HepG2 (cell line): ENCODE results near the gene BZW1. TPM values are rescaled to one million over a fixed set of nuclear protein-coding genes. Genes with fewer than 3 reads are reported as not detected.
A peak's percentile ranks its signal among the peaks of the same experiment; 100 is the strongest.

Experiments
- BORCS8-MEF2B ChIP-seq: sonication (generic); formaldehyde crosslinking; IDR thresholded peaks from 2 replicates; pipeline ENCODE4 v1.8.0; 2022; ENCODE audit warnings: mild to moderate bottlenecking, missing genetic modification reagents
- ELF4 ChIP-seq: sonication (generic); formaldehyde crosslinking; IDR thresholded peaks from 2 replicates; pipeline ENCODE4 v1.5.0; 2020; ENCODE audit warnings: missing genetic modification reagents, mild to moderate bottlenecking, moderate library complexity, borderline replicate concordance
- ERF ChIP-seq: IDR thresholded peaks from 2 replicates; pipeline ENCODE4 v1.6.1; 2018; ENCODE audit warnings: missing biosample characterization, missing genetic modification reagents
- GATA4 ChIP-seq: sonication (generic); IDR thresholded peaks from 2 replicates; pipeline ENCODE4 v1.6.1; 2016; ENCODE audit warnings: antibody characterized with exemption, low read depth, borderline replicate concordance
- KLF15 ChIP-seq: sonication (generic); formaldehyde crosslinking; IDR thresholded peaks from 2 replicates; pipeline ENCODE4 v1.8.1; 2023; ENCODE audit warnings: borderline replicate concordance, mild to moderate bottlenecking, inconsistent platforms, missing genetic modification reagents, mixed read lengths
- NR1H2 ChIP-seq: sonication (generic); formaldehyde crosslinking; IDR thresholded peaks from 2 replicates; pipeline ENCODE4 v1.8.1; 2022; ENCODE audit warnings: low read depth, missing genetic modification reagents, borderline replicate concordance
- RFXAP ChIP-seq: sonication (generic); formaldehyde crosslinking; IDR thresholded peaks from 2 replicates; pipeline ENCODE4 v1.4.0; 2020; ENCODE audit warnings: missing genetic modification reagents, borderline replicate concordance
- SP1 ChIP-seq, 2 experiments: fragments of 450-650 bp in 1 of 2; sonication (generic) in 1 of 2; formaldehyde crosslinking in 1 of 2; IDR thresholded peaks; 2 replicates each; pipeline versions ENCODE4 v1.4.0 to v1.6.1; 2016 to 2020; ENCODE audit warnings: missing genetic modification reagents in 1 of 2
- SYNCRIP ChIP-seq: fragments of 200-400 bp; formaldehyde crosslinking; IDR thresholded peaks from 2 replicates; pipeline ENCODE4 v1.6.1; 2018; ENCODE audit warnings: mild to moderate bottlenecking, low read depth, low read length; ENCODE audit not compliant: insufficient read depth
- ZNF431 ChIP-seq: sonication (generic); formaldehyde crosslinking; IDR thresholded peaks from 2 replicates; pipeline ENCODE4 v1.9.0; 2022; ENCODE audit warnings: missing genetic modification reagents, low read depth, mild to moderate bottlenecking, borderline replicate concordance
- ZNF451 ChIP-seq: sonication (generic); formaldehyde crosslinking; IDR thresholded peaks from 2 replicates; pipeline ENCODE4 v1.5.0; 2020; ENCODE audit warnings: mild to moderate bottlenecking, missing genetic modification reagents
- polyA plus RNA-seq, 8 experiments: library from polyadenylated mRNA; depleted of rRNA in 3 of 8; stranded (reverse) in 7 of 8; unstranded in 1 of 8; fragments of >200 nt; fragmentation: Illumina TruSeq in 4 of 8; extraction: Trizol in 4 of 8; gene quantifications; 2 replicates each; pipeline versions ENCODE4 v1.2.1 to v1.2.3, GENCODE V29; 2011 to 2016; ENCODE audit warnings: low read depth in 4 of 8, missing spikeins in 1 of 8, mixed read lengths in 1 of 8; ENCODE audit not compliant: insufficient read depth in 1 of 8
- total RNA-seq, 5 experiments: library from RNA; depleted of rRNA; stranded (reverse); fragments of >200 nt; fragmentation: Illumina TruSeq; extraction: Trizol; gene quantifications; 2 replicates each; pipeline ENCODE4 v1.2.3, GENCODE V29; 2016; ENCODE audit warnings: low read depth in 1 of 5
- TF ChIP-seq, protein P1 (sequence below): fragments of 450-650 bp; IDR thresholded peaks from 2 replicates; pipeline ENCODE4 v1.6.1; 2016
- TF ChIP-seq, protein P2 (sequence below): sonication (generic); formaldehyde crosslinking; IDR thresholded peaks from 2 replicates; pipeline ENCODE4 v1.4.0; 2020; ENCODE audit warnings: missing genetic modification reagents; ENCODE audit errors: not compliant biosample characterization
- TF ChIP-seq, protein P3 (sequence below): sonication (generic); formaldehyde crosslinking; IDR thresholded peaks from 2 replicates; pipeline ENCODE4 v1.5.0; 2020; ENCODE audit warnings: missing genetic modification reagents, mild to moderate bottlenecking, borderline replicate concordance
- TF ChIP-seq, protein P4 (sequence below): sonication (generic); formaldehyde crosslinking; IDR thresholded peaks from 2 replicates; pipeline ENCODE4 v1.5.0; 2020; ENCODE audit warnings: missing genetic modification reagents
- TF ChIP-seq, protein P5 (sequence below): sonication (generic); formaldehyde crosslinking; IDR thresholded peaks from 2 replicates; pipeline ENCODE4 v1.4.0; 2020; ENCODE audit warnings: low read depth, mild to moderate bottlenecking, missing genetic modification reagents
- TF ChIP-seq, protein P6 (sequence below): sonication (generic); formaldehyde crosslinking; IDR thresholded peaks from 2 replicates; pipeline ENCODE4 v1.5.0; 2020; ENCODE audit warnings: missing genetic modification reagents, mild to moderate bottlenecking, borderline replicate concordance
- TF ChIP-seq, protein P7 (sequence below): sonication (generic); formaldehyde crosslinking; conservative IDR thresholded peaks from 2 replicates; pipeline ENCODE4 v1.4.0; 2020; ENCODE audit warnings: missing genetic modification reagents

The BZW1 gene
- total and polyA plus RNA-seq, 2 of the 13 experiments (the other 11 are each of a cell fraction or from before 2014, with no cell fraction given) = 106 to 384 TPM

DNA sequence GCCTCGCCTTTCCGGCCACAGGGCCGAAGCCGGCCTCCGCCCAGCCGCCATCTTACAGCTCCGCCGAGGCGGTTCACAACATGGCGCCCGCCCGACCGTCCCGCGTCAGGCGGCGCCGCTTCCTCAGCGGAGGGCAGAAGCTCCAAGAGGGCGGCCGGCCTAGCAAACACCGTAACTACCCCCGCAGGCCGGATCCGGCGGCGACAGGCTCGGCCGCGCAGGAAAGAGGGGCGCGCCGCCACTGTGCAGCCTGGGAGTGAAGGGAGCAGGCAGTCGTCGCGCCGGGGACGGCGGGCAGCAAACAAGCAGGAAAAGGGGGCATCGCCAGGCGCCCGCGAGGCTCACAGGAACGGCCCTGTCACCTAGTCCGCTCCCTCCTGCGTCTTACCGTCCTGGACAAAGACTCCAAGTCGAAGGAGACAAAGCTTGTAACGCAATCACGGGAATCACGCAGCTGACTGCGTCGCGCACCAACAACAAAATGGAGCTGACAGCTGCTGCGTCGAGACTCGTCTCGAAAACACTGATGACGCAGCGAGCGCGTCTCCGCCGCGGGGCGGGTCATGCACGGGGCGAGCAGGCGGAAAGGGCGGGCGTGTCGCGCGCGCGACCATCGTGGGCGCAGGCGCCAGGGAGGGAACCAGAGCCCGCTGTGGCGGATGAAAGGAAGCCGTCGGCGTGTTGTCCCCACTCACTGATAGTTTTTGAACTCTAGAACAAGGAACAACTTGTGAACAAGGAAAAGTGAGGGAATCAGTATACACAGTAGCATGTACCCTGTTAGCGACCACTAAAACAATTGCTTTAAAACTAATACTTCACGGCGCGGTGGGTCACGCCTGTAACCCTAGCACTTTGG lies 52.7 kb downstream of the BZW1 start, which contains the start of gene CLK1 (continued):
- TF ChIP-seq, protein P1, sequence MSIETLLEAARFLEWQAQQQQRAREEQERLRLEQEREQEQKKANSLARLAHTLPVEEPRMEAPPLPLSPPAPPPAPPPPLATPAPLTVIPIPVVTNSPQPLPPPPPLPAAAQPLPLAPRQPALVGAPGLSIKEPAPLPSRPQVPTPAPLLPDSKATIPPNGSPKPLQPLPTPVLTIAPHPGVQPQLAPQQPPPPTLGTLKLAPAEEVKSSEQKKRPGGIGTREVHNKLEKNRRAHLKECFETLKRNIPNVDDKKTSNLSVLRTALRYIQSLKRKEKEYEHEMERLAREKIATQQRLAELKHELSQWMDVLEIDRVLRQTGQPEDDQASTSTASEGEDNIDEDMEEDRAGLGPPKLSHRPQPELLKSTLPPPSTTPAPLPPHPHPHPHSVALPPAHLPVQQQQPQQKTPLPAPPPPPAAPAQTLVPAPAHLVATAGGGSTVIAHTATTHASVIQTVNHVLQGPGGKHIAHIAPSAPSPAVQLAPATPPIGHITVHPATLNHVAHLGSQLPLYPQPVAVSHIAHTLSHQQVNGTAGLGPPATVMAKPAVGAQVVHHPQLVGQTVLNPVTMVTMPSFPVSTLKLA = peak; percentile 74
- TF ChIP-seq ERF (CRISPR knock-in tag) (peak; percentile 98), ZNF451 (CRISPR knock-in tag) (peak; percentile 99), NR1H2 (CRISPR knock-in tag) (no peak), GATA4 (peak; percentile 90), BORCS8-MEF2B (peak; percentile 99), ZNF431 (peak; percentile 99), KLF15 (peak; percentile 94; the same call in 1 of the 2 replicates), SP1 (IDR thresholded peaks at IDR 0.05) (no peak), SP1 (CRISPR knock-in tag; IDR thresholded peaks at IDR 0.05) (peak; percentile 93), RFXAP (CRISPR knock-in tag) (peak; percentile 97), ELF4 (CRISPR knock-in tag) (no peak), SYNCRIP (no peak)
- TF ChIP-seq, protein P2, sequence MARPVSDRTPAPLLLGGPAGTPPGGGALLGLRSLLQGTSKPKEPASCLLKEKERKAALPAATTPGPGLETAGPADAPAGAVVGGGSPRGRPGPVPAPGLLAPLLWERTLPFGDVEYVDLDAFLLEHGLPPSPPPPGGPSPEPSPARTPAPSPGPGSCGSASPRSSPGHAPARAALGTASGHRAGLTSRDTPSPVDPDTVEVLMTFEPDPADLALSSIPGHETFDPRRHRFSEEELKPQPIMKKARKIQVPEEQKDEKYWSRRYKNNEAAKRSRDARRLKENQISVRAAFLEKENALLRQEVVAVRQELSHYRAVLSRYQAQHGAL (CRISPR knock-in tag) = peak; percentile 98
- TF ChIP-seq, protein P3, sequence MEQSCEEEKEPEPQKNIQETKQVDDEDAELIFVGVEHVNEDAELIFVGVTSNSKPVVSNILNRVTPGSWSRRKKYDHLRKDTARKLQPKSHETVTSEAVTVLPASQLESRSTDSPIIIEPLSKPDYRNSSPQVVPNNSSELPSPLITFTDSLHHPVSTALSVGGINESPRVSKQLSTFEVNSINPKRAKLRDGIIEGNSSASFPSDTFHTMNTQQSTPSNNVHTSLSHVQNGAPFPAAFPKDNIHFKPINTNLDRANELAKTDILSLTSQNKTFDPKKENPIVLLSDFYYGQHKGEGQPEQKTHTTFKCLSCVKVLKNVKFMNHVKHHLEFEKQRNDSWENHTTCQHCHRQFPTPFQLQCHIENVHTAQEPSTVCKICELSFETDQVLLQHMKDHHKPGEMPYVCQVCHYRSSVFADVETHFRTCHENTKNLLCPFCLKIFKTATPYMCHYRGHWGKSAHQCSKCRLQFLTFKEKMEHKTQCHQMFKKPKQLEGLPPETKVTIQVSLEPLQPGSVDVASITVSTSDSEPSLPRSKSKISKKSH = peak; percentile 86; the same call in 1 of the 2 replicates
- TF ChIP-seq, protein P4, sequence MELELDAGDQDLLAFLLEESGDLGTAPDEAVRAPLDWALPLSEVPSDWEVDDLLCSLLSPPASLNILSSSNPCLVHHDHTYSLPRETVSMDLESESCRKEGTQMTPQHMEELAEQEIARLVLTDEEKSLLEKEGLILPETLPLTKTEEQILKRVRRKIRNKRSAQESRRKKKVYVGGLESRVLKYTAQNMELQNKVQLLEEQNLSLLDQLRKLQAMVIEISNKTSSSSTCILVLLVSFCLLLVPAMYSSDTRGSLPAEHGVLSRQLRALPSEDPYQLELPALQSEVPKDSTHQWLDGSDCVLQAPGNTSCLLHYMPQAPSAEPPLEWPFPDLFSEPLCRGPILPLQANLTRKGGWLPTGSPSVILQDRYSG = peak; percentile 98
- TF ChIP-seq, protein P5, sequence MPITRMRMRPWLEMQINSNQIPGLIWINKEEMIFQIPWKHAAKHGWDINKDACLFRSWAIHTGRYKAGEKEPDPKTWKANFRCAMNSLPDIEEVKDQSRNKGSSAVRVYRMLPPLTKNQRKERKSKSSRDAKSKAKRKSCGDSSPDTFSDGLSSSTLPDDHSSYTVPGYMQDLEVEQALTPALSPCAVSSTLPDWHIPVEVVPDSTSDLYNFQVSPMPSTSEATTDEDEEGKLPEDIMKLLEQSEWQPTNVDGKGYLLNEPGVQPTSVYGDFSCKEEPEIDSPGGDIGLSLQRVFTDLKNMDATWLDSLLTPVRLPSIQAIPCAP = peak; percentile 85; the same call in 1 of the 2 replicates
- TF ChIP-seq, protein P6, sequence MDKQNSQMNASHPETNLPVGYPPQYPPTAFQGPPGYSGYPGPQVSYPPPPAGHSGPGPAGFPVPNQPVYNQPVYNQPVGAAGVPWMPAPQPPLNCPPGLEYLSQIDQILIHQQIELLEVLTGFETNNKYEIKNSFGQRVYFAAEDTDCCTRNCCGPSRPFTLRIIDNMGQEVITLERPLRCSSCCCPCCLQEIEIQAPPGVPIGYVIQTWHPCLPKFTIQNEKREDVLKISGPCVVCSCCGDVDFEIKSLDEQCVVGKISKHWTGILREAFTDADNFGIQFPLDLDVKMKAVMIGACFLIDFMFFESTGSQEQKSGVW (CRISPR knock-in tag) = peak; percentile 58
- TF ChIP-seq, protein P7, sequence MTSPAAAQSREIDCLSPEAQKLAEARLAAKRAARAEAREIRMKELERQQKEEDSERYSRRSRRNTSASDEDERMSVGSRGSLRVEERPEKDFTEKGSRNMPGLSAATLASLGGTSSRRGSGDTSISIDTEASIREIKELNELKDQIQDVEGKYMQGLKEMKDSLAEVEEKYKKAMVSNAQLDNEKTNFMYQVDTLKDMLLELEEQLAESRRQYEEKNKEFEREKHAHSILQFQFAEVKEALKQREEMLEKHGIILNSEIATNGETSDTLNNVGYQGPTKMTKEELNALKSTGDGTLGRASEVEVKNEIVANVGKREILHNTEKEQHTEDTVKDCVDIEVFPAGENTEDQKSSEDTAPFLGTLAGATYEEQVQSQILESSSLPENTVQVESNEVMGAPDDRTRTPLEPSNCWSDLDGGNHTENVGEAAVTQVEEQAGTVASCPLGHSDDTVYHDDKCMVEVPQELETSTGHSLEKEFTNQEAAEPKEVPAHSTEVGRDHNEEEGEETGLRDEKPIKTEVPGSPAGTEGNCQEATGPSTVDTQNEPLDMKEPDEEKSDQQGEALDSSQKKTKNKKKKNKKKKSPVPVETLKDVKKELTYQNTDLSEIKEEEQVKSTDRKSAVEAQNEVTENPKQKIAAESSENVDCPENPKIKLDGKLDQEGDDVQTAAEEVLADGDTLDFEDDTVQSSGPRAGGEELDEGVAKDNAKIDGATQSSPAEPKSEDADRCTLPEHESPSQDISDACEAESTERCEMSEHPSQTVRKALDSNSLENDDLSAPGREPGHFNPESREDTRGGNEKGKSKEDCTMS (CRISPR knock-in tag) = peak; percentile 56
